OCI-LY3 (cell line): ENCODE results near the gene LDAF1.
"Not testable (repeated sequence)": the region's sequence is repeated elsewhere in the genome, so short reads cannot be mapped to it uniquely, and the experiment has no call there.

Experiments used
- CTCF ChIP-seq: fragments of 200-600, 300-600 bp; sonication (generic); IDR thresholded peaks from 2 replicates; pipeline ENCODE4 v1.5.1; 2014; ENCODE audit warnings: antibody characterized with exemption, low read length, low read depth
- EZH2phosphoT487 ChIP-seq: fragments of 200-600 bp; shearing (Covaris generic); IDR thresholded peaks from 2 replicates; pipeline ENCODE4 v1.6.1; 2018; ENCODE audit warnings: antibody characterized with exemption, mixed run types, low read depth

DNA sequence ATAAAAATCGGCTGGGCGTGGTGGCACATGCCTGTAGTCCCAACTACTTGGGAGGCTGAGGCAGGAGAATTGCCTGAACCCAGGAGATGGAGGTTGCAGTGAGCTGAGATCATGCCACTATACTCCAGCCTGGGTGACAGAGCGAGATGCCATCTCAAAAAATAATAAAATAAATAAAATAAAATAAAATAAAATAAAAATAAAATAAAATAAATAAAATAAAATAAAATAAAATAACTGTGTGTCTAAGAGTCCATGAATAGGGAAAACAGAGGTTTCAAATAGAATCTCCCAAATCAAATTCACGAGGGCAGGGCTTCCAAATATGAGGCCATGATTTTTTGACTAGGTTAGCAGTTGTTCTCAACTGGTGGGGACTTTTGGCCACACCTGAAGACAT lies 42.9 kb upstream of the LDAF1 start:
- TF ChIP-seq CTCF, EZH2phosphoT487: not testable (repeated sequence)
